H1 (cell line): ENCODE data around the gene MT1F. TPM values are rescaled to one million over a fixed set of nuclear protein-coding genes. Genes with fewer than 3 reads are reported as not detected.

ENCODE experiments used
- CTCF ChIA-PET: fragments of 300-600 bp; sonication (Branson Sonifier 250); formaldehyde crosslinking; loops from one replicate; lab custom pipeline; 2021; ENCODE audit not compliant: partially characterized antibody; lab: Charles Lee
- POLR2A ChIA-PET: fragments of 300-600 bp; sonication (Branson Sonifier 250); formaldehyde crosslinking; loops from one replicate; lab custom pipeline; 2021; ENCODE audit warnings: inconsistent platforms; ENCODE audit not compliant: partially characterized antibody; lab: Charles Lee
- DNase-seq, 2 experiments: peaks; one replicate each; pipeline versions ENCODE4 v3.0.0 to v3.0.0-alpha.2; 2010 to 2022; ENCODE audit warnings: low spot score in 2 of 2, low read depth in 1 of 2, mixed read lengths in 1 of 2
- FAIRE-seq: peaks from 2 replicates; lab custom pipeline; 2011; peaks lifted over from hg19 to GRCh38; lab: Jason Lieb, UNC
- H2AFZ ChIP-seq: 2 replicates; pipeline ENCODE4 v1.8.1; 2012; ENCODE audit warnings: low read length, inconsistent platforms
- H2AK5ac ChIP-seq: 2 replicates; pipeline ENCODE4 v1.6.1; 2013; ENCODE audit warnings: low read depth, low read length
- H2BK120ac ChIP-seq: replicated peaks from 2 replicates; pipeline ENCODE3; 2013; ENCODE audit warnings: low read depth, low read length, inconsistent platforms
- H2BK12ac ChIP-seq: 2 replicates; pipeline ENCODE4 v1.6.1; 2013; ENCODE audit warnings: low read depth, low read length
- H2BK15ac ChIP-seq: 2 replicates; pipeline ENCODE4 v1.6.1; 2013; ENCODE audit warnings: low read length
- H2BK20ac ChIP-seq: 2 replicates; pipeline ENCODE4 v1.6.1; 2013; ENCODE audit warnings: low read length
- H2BK5ac ChIP-seq: 2 replicates; pipeline ENCODE4 v1.6.1; 2013; ENCODE audit warnings: low read depth, low read length
- H3K14ac ChIP-seq: 2 replicates; pipeline ENCODE4 v1.6.1; 2013; ENCODE audit warnings: inconsistent platforms; ENCODE audit not compliant: insufficient read length
- H3K18ac ChIP-seq: 2 replicates; pipeline ENCODE4 v1.6.1; 2013; ENCODE audit warnings: low read length; ENCODE audit errors: extremely low read depth
- H3K23ac ChIP-seq: 2 replicates; pipeline ENCODE4 v1.6.1; 2013; ENCODE audit warnings: inconsistent platforms; ENCODE audit not compliant: insufficient read length
- H3K23me2 ChIP-seq: 2 replicates; pipeline ENCODE4 v1.6.1; 2013; ENCODE audit warnings: low read depth, low read length
- H3K27ac ChIP-seq: 2 replicates; pipeline ENCODE4 v1.6.1; 2011; ENCODE audit warnings: low read depth, low read length, inconsistent platforms
- H3K27me3 ChIP-seq, 4 experiments: replicated peaks in 1 of 4; 1 replicate in 1 of 4; 2 replicates in 3 of 4; pipeline versions ENCODE4 v1.6.1 to v1.8.1; 2011 to 2013; ENCODE audit warnings: low read length in 3 of 4, mild to moderate bottlenecking in 3 of 4, inconsistent platforms in 2 of 4, mixed read lengths in 2 of 4, moderate library complexity in 1 of 4; ENCODE audit not compliant: control insufficient read depth in 3 of 4, insufficient read depth in 3 of 4; ENCODE audit errors: extremely low read depth in 1 of 4
- H3K36me3 ChIP-seq, 4 experiments: 2 replicates each; pipeline versions ENCODE4 v1.6.1 to v1.8.1; 2011 to 2013; ENCODE audit warnings: mild to moderate bottlenecking in 4 of 4, low read length in 3 of 4, moderate library complexity in 2 of 4, control low read depth in 1 of 4, inconsistent platforms in 1 of 4; ENCODE audit not compliant: insufficient read depth in 4 of 4, control insufficient read depth in 2 of 4
- H3K4ac ChIP-seq: replicated peaks from 2 replicates; pipeline ENCODE3; 2013; ENCODE audit warnings: low read length, low read depth, mixed read lengths, inconsistent platforms; ENCODE audit not compliant: insufficient read length
- H3K4me1 ChIP-seq, 4 experiments: replicated peaks in 1 of 4; 1 replicate in 1 of 4; 2 replicates in 3 of 4; pipeline versions ENCODE4 v1.6.1 to v1.8.1; 2011 to 2013; ENCODE audit warnings: low read length in 3 of 4, inconsistent platforms in 2 of 4, mixed read lengths in 1 of 4; ENCODE audit not compliant: insufficient read depth in 4 of 4, control insufficient read depth in 3 of 4
- H3K4me2 ChIP-seq, 2 experiments: 2 replicates each; pipeline versions ENCODE4 v1.6.1 to v1.8.1; 2011 to 2013; ENCODE audit warnings: low read depth in 2 of 2, low read length in 2 of 2, control low read depth in 1 of 2, inconsistent platforms in 1 of 2, mild to moderate bottlenecking in 1 of 2; ENCODE audit not compliant: insufficient read depth in 1 of 2
- H3K4me3 ChIP-seq, 4 experiments: fragments of 200-600, 300-600 bp in 1 of 4; sonication (generic), shearing (Covaris generic), sonication (Bioruptor Twin) in 1 of 4; 2 replicates each; pipeline versions ENCODE4 v1.5.1 to v1.8.1; 2011 to 2016; ENCODE audit warnings: low read length in 4 of 4, low read depth in 3 of 4, control low read depth in 2 of 4, inconsistent platforms in 2 of 4, mild to moderate bottlenecking in 2 of 4, mixed read lengths in 1 of 4, moderate library complexity in 1 of 4; ENCODE audit not compliant: insufficient read depth in 2 of 4; ENCODE audit errors: extremely low read depth in 1 of 4
- H3K56ac ChIP-seq: replicated peaks from 2 replicates; pipeline ENCODE3; 2013; ENCODE audit warnings: low read depth, mild to moderate bottlenecking, mixed read lengths, low read length, inconsistent platforms; ENCODE audit not compliant: insufficient read length
- H3K79me1 ChIP-seq: 2 replicates; pipeline ENCODE4 v1.6.1; 2013; ENCODE audit warnings: low read depth, low read length, control low read depth
- H3K79me2 ChIP-seq, 2 experiments: 2 replicates each; pipeline versions ENCODE4 v1.6.1 to v1.8.1; 2012 to 2013; ENCODE audit warnings: low read length in 2 of 2, mild to moderate bottlenecking in 2 of 2, inconsistent platforms in 1 of 2; ENCODE audit not compliant: insufficient read depth in 2 of 2, control insufficient read depth in 1 of 2
- H3K9ac ChIP-seq, 4 experiments: replicated peaks in 1 of 4; 1 replicate in 1 of 4; 2 replicates in 3 of 4; pipeline versions ENCODE4 v1.6.1 to v1.8.1; 2011 to 2013; ENCODE audit warnings: low read depth in 3 of 4, low read length in 3 of 4, control low read depth in 2 of 4, mild to moderate bottlenecking in 2 of 4, moderate library complexity in 2 of 4, inconsistent platforms in 1 of 4; ENCODE audit errors: extremely low read depth in 1 of 4
- H3K9me3 ChIP-seq, 2 experiments: 2 replicates each; pipeline versions ENCODE4 v1.6.1 to v1.8.1; 2012 to 2013; ENCODE audit warnings: mild to moderate bottlenecking in 2 of 2, moderate library complexity in 2 of 2, control low read depth in 1 of 2, inconsistent platforms in 1 of 2, low read depth in 1 of 2, low read length in 1 of 2, mixed read lengths in 1 of 2; ENCODE audit not compliant: insufficient read depth in 2 of 2
- H4K20me1 ChIP-seq, 2 experiments: replicated peaks in 1 of 2; 2 replicates each; pipeline versions ENCODE3 to v1.8.1; 2011 to 2013; ENCODE audit warnings: inconsistent platforms in 2 of 2, low read length in 2 of 2, mild to moderate bottlenecking in 1 of 2; ENCODE audit not compliant: insufficient read depth in 2 of 2, control insufficient read depth in 1 of 2
- H4K5ac ChIP-seq: 2 replicates; pipeline ENCODE4 v1.6.1; 2013; ENCODE audit warnings: low read length, low read depth, mixed read lengths, inconsistent platforms; ENCODE audit not compliant: insufficient read length
- H4K8ac ChIP-seq: 2 replicates; pipeline ENCODE4 v1.8.0; 2013; ENCODE audit warnings: mild to moderate bottlenecking, moderate library complexity, low read length, inconsistent platforms; ENCODE audit not compliant: insufficient read depth; ENCODE audit errors: extremely low read depth
- H4K91ac ChIP-seq: replicated peaks from 2 replicates; pipeline ENCODE3; 2013; ENCODE audit warnings: low read length, mixed read lengths, inconsistent platforms; ENCODE audit not compliant: insufficient read length
- CEBPB ChIP-seq: IDR thresholded peaks from 2 replicates; pipeline ENCODE4 v1.6.1; 2012; ENCODE audit warnings: low read depth, low read length
- CTBP2 ChIP-seq: IDR thresholded peaks from 2 replicates; pipeline ENCODE4 v1.7.0; 2011; ENCODE audit warnings: borderline replicate concordance, mild to moderate bottlenecking, moderate library complexity, mixed read lengths, low read length; ENCODE audit not compliant: insufficient read depth, insufficient read length
- GTF2F1 ChIP-seq: IDR thresholded peaks from 2 replicates; pipeline ENCODE4 v1.6.1; 2012; ENCODE audit warnings: low read depth, low read length, improper control_type of control experiment, borderline replicate concordance
- KDM5A ChIP-seq: fragments of 200-600 bp; IDR thresholded peaks from 2 replicates; pipeline ENCODE4 v1.7.1; 2012; ENCODE audit warnings: mild to moderate bottlenecking, low read length, inconsistent platforms, mixed read lengths
- MAFK ChIP-seq: IDR thresholded peaks from 2 replicates; pipeline ENCODE4 v1.6.1; 2012; ENCODE audit warnings: low read depth, mild to moderate bottlenecking, improper control_type of control experiment, low read length
- POU5F1 ChIP-seq: IDR thresholded peaks from 2 replicates; pipeline ENCODE4 v1.6.1; 2011; ENCODE audit warnings: low read depth, mild to moderate bottlenecking, low read length, moderate library complexity
- WGBS, 2 experiments: shearing (Covaris generic) in 1 of 2; methylation state at CpG; one replicate each; pipeline versions ENCODE4 v1.1.6 to v1.1.7; 2013 to 2015; ENCODE audit warnings: low lambda C conversion rate in 2 of 2, mixed read lengths in 2 of 2, inconsistent platforms in 1 of 2, low coverage in 1 of 2, missing lambda C conversion rate in 1 of 2; ENCODE audit not compliant: insufficient replicate concordance in 2 of 2, insufficient coverage in 1 of 2, insufficient read length in 1 of 2; ENCODE audit errors: extremely low coverage in 1 of 2, missing lambda C conversion rate in 1 of 2; 5-methylcytosine and 5-hydroxymethylcytosine counted together
- polyA plus RNA-seq, 7 experiments: library from polyadenylated mRNA; depleted of rRNA in 3 of 7; stranded (reverse) in 5 of 7; unstranded in 2 of 7; fragments of >200 nt in 5 of 7; fragments of 200-250 nt in 2 of 7; gene quantifications; 1 replicate in 5 of 7; 2 replicates in 1 of 7; 4 replicates in 1 of 7; pipeline versions ENCODE4 v1.2.1 to v1.2.3, GENCODE V29; 2011 to 2013; ENCODE audit warnings: missing spikeins in 2 of 7, mixed read lengths in 2 of 7
- total RNA-seq: library from RNA; stranded (reverse); fragmentation: NEBNext Ultra II Directional; extraction: Animal tissue kit (Norgen Biotek cat#: 25700); gene quantifications from 2 replicates; pipeline ENCODE4 v1.2.1, GENCODE V29; 2021

MT1F gene
- total and polyA plus RNA-seq, 2 of the 8 experiments (the other 6 are each of a cell fraction or from before 2014, with no cell fraction given) = 5.9 to 20.8 TPM

DNA sequence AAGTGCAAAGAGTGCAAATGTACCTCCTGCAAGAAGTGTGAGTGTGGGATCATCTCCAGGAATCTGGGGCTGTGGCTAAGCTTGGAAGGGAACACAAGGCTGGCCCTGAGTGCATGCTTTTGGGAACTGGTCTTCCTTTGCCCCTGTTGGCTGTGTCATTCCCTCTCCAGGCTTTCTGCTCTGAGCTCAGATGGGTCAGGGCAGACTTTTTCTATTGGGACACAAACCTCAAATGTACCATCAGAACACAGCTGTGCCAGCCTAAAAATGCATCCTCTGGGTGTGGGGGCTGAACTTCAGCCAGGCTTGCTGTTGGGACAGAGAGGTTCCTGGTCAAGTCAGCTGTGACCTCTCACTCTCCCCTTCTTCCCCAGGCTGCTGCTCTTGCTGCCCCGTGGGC, 5.2 kb upstream of the MT1F start:
- DNase-seq = no peak
- no peak overlapping the region for H2BK12ac ChIP-seq
- no peak overlapping the region for H2BK120ac ChIP-seq
- ChIA-PET CTCF (interaction anchor here (1.0 to 5.5 kb wide), 5 partner anchors 10 to 76 kb away, joined by 3 to 28 read pairs (median 4); partner anchors contain the start of genes MT1G and MT3), POLR2A (interaction anchor here (0.9 to 9.1 kb wide), 6 partner anchors 9 to 49 kb away, joined by 3 to 74 read pairs (median 4); partner anchors contain the start of genes MT1A, MT1E, MT1G and MT1H)
- no peak overlapping the region for H4K8ac ChIP-seq
- H3K4me3 ChIP-seq = no peak overlapping the region
- 69% methylated on average over 1 of the region's 1 CpG; no CpG with 5 or more reads in 1 of the 2 experiments for WGBS, 2 experiments
- no peak overlapping the region for H3K14ac ChIP-seq
- H2AFZ ChIP-seq = no peak overlapping the region
- no peak overlapping the region for H3K4ac ChIP-seq
- H3K9ac ChIP-seq = no peak overlapping the region
- H2BK5ac ChIP-seq = no peak overlapping the region
- no peak overlapping the region for H2AK5ac ChIP-seq
- no peaks in the 10 kb centered on the region for H3K79me2 ChIP-seq
- no peak for FAIRE-seq
- peaks cover 0 to 5% (median 2%) of the 10 kb centered on the region in 4 experiments; a peak in 2 of 7 replicates for H3K4me1 ChIP-seq
- H3K56ac ChIP-seq = no peak overlapping the region
- no peaks in the 10 kb centered on the region for H4K20me1 ChIP-seq
- H4K91ac ChIP-seq = no peak overlapping the region
- H3K36me3 ChIP-seq = no peaks in the 10 kb centered on the region
- H3K23ac ChIP-seq = no peak overlapping the region
- H3K23me2 ChIP-seq = peaks cover 3% of the 10 kb centered on the region; the same call in 1 of the 2 replicates
- no peak overlapping the region for H2BK15ac ChIP-seq
- H4K5ac ChIP-seq = no peak overlapping the region
- no peak overlapping the region; the same call in 1 of the 2 replicates for H2BK20ac ChIP-seq
- H3K9me3 ChIP-seq = no peaks in the 10 kb centered on the region
- H3K27ac ChIP-seq = no peak overlapping the region
- H3K27me3 ChIP-seq = peaks cover 15 to 55% (median 40%) of the 10 kb centered on the region in 4 experiments
- no peak overlapping the region for H3K18ac ChIP-seq
- no peak for TF ChIP-seq POU5F1
- TF ChIP-seq KDM5A = no peak
- TF ChIP-seq CEBPB = no peak
- no peak for TF ChIP-seq GTF2F1
- TF ChIP-seq MAFK = no peak
- no peak for TF ChIP-seq CTBP2
- no peaks in the 10 kb centered on the region for H3K79me1 ChIP-seq
- no peak overlapping the region for H3K4me2 ChIP-seq
